Heart right ventricle (tissue), 16 donors: ENCODE results near the gene PRKN. TPM values are rescaled to one million over a fixed set of nuclear protein-coding genes. Genes with fewer than 3 reads are reported as not detected.

Source experiments
- ATAC-seq, 8 donors: fragments of 200-7000 bp; cut with Tn5 transposase; one replicate each; pipeline ENCODE4 v1.9.1; 2020; ENCODE audit warnings: mild to moderate bottlenecking in 8 of 8, moderate library complexity in 8 of 8, moderate number of reproducible peaks in 1 of 8
- DNase-seq, 2 donors: peaks; one replicate each; pipeline ENCODE4 v3.0.0-alpha.2; 2020
- H3K27ac ChIP-seq, 10 donors: fragments of 200-600 bp; sonication (generic) in 2 of 10; one replicate each; pipeline versions ENCODE4 v1.5.0 to v1.8.0; 2020 to 2022; ENCODE audit warnings: mild to moderate bottlenecking in 3 of 10
- H3K27me3 ChIP-seq, 7 donors: fragments of 200-600 bp; one replicate each; pipeline ENCODE4 v1.8.0; 2021 to 2022; ENCODE audit warnings: mild to moderate bottlenecking in 2 of 7
- H3K36me3 ChIP-seq, 9 donors: fragments of 200-600 bp; sonication (generic) in 1 of 9; one replicate each; pipeline versions ENCODE4 v1.5.0 to v1.8.0; 2020 to 2022; ENCODE audit warnings: mild to moderate bottlenecking in 2 of 9
- H3K4me1 ChIP-seq, 9 donors: fragments of 200-600 bp; sonication (generic) in 1 of 9; one replicate each; pipeline versions ENCODE4 v1.5.0 to v1.8.0; 2020 to 2022; ENCODE audit warnings: mild to moderate bottlenecking in 4 of 9
- H3K4me3 ChIP-seq, 10 donors: fragments of 200-600 bp; sonication (generic) in 2 of 10; one replicate each; pipeline versions ENCODE4 v1.5.0 to v1.8.0; 2020 to 2022; ENCODE audit warnings: mild to moderate bottlenecking in 7 of 10, moderate library complexity in 2 of 10
- H3K9me3 ChIP-seq, 11 donors: fragments of 200-600 bp in 10 of 11; sonication (generic) in 2 of 11; one replicate each; pipeline versions ENCODE4 v1.5.0 to v1.8.0; 2013 to 2022; ENCODE audit warnings: mild to moderate bottlenecking in 2 of 11, control low read depth in 1 of 11, moderate library complexity in 1 of 11
- CTCF ChIP-seq, 9 donors: fragments of 200-600 bp; sonication (generic) in 2 of 9; IDR thresholded peaks; one replicate each; pipeline versions ENCODE4 v1.5.0 to v1.8.0; 2021 to 2022; ENCODE audit warnings: antibody characterized with exemption in 9 of 9, mild to moderate bottlenecking in 5 of 9, moderate library complexity in 1 of 9
- WGBS, 2 donors: extraction: QIAGEN DNeasy Blood & Tissue Kit; methylation state at CpG; one replicate each; pipeline ENCODE4 v1.1.7; 2013; ENCODE audit warnings: inconsistent platforms in 1 of 2; 5-methylcytosine and 5-hydroxymethylcytosine counted together
- intact Hi-C, 10 donors: fragments of 100-400 bp; cut with DNase I; formaldehyde crosslinking; loops; one replicate each; pipeline versions ENCODE4 v1.11.1 to v1.14.2; 2022
- polyA plus RNA-seq, 2 donors: library from polyadenylated mRNA; stranded (reverse); fragments of 200-250 nt; gene quantifications; one replicate each; pipeline ENCODE4 v1.2.3, GENCODE V29; 2013
- total RNA-seq, 10 donors: library from RNA; stranded (reverse); fragmentation: NEBNext Ultra II Directional in 3 of 10; extraction: Animal tissue kit (Norgen Biotek cat#: 25700) in 3 of 10; gene quantifications; one replicate each; pipeline versions ENCODE4 v1.2.1 to v1.2.4, GENCODE V29; 2021 to 2023
- donor health status: Arrhythmogenic right ventricular cardiomyopathy.
- donor health status: ischemic (EF 13 %, LVEDD 7.1; RV severe dilation, severe dysfunction).
- donor health status: healthy with polysubstance abuse.
- donor health status: DM: no; HTN: yes; CAD: no.
- donor health status: DM: no; HTN: no; CAD: no.
- donor health status: ischemic (EF 25% LVEDD 6.9; RV normal size, moderate dysfunction).
- donor health status: ischemic (EF 25% LVEDD 5.7; RV mildly dilated, moderate dysfunction).
- donor health status: healthy.
- donor health status: DM: yes; HTN: yes; CAD: no.
- donor health status: Ischemic cardiomyopathy.
- donor health status: ischemic (EF 35%, LVEDD 5.7; RV mildly dilated, moderate dysfunction).
- donor health status: nonischemic (EF 11% LVEDD 7.7; RV severe dilation, severe dysfunction).
- donor health status: DM: yes; HTN: yes; CAD: no.
- donor health status: PGD.
- donor health status: ischemic (EF 29% LVEDD 5.4; RV normal size, mild dysfunction).
- donor health status: nonischemic (EF 23%, LVEDD 6.1; RV moderate dilation, normal function).

PRKN gene
- total and polyA plus RNA-seq, 12 donors, result 2.3 to 27.7 (median 26.3) TPM

- Histone ChIP-seq H3K4me3 (no peak overlapping the region), H3K36me3 (no peaks in the 10 kb centered on the region), H3K9me3 (no peaks in the 10 kb centered on the region), H3K27ac (no peak overlapping the region), H3K4me1 (peaks cover 0 to 5% (median 0%) of the 10 kb centered on the region in 9 donors), H3K27me3 (no peaks in the 10 kb centered on the region)
- DNase-seq (no peak), ATAC-seq (no peak)
- intact Hi-C loops, result loop anchor here in 2 of 10 donors (10.0 kb wide), 2 partner anchors 172 to 522 kb away; no protein-coding TSS in a partner anchor
- WGBS, 2 donors, result 90% methylated on average over 5 of the region's 5 CpGs
- no peak for TF ChIP-seq CTCF (IDR thresholded peaks at IDR 0.05)
Measured at GRCh38 chr6:161926324-161926723, 801.2 kb downstream of the PRKN start.

GRCh38 chr6:161924516-161925116 lies 803.0 kb downstream of the PRKN start:
- no peak for TF ChIP-seq CTCF (IDR thresholded peaks at IDR 0.05)
- 62 to 70% methylated on average over 5 of the region's 5 CpGs for WGBS, 2 donors
- intact Hi-C loops, result loop anchor here in 2 of 10 donors (10.0 kb wide), 2 partner anchors 170 to 520 kb away; no protein-coding TSS in a partner anchor
- Histone ChIP-seq H3K4me1 (peaks cover 0 to 5% (median 0%) of the 10 kb centered on the region in 9 donors), H3K4me3 (no peak overlapping the region), H3K36me3 (no peaks in the 10 kb centered on the region), H3K27me3 (no peaks in the 10 kb centered on the region), H3K9me3 (no peaks in the 10 kb centered on the region), H3K27ac (no peak overlapping the region)
- ATAC-seq, result no peak
- DNase-seq, result no peak

- intact Hi-C loops, result loop anchor here in 2 of 10 donors (10.0 kb wide), 2 partner anchors 168 to 518 kb away; no protein-coding TSS in a partner anchor
- Histone ChIP-seq H3K4me3 (no peak overlapping the region), H3K27me3 (no peaks in the 10 kb centered on the region), H3K36me3 (no peaks in the 10 kb centered on the region), H3K4me1 (peaks cover 0 to 5% (median 0%) of the 10 kb centered on the region in 9 donors), H3K27ac (no peak overlapping the region), H3K9me3 (no peaks in the 10 kb centered on the region)
- ATAC-seq, result peak; percentile 55 to 93 (median 74)
- WGBS, 2 donors, result 7 to 21% methylated on average over 1 of the region's 1 CpG
- TF ChIP-seq CTCF (IDR thresholded peaks at IDR 0.05), result peak; percentile 7 to 61 (median 42)
- DNase-seq, result peak; percentile 22 to 34
Measured at GRCh38 chr6:161922631-161923119, 804.9 kb downstream of the PRKN start.

- TF ChIP-seq CTCF (IDR thresholded peaks at IDR 0.05), result no peak
- 61% methylated on average over 3 of the region's 3 CpGs for WGBS, 2 donors
- no peaks in the 10 kb centered on the region for H3K36me3 ChIP-seq
- no peak overlapping the region for H3K27ac ChIP-seq
- ATAC-seq, result no peak
- no peak for DNase-seq
- H3K9me3 ChIP-seq, result no peaks in the 10 kb centered on the region
- no peak overlapping the region for H3K4me3 ChIP-seq
- peaks cover 0 to 5% (median 0%) of the 10 kb centered on the region in 9 donors for H3K4me1 ChIP-seq
- intact Hi-C loops, result loop anchor here in 2 of 10 donors (10.0 kb wide), 2 partner anchors 167 to 517 kb away; no protein-coding TSS in a partner anchor
- H3K27me3 ChIP-seq, result no peaks in the 10 kb centered on the region
Measured at GRCh38 chr6:161921602-161922395, 805.8 kb downstream of the PRKN start.
